Mucosa of rectum (tissue), 2 donors: ENCODE measurements around the gene PSD4.

ENCODE experiments used
- H3K27ac ChIP-seq, 2 donors: one replicate each; pipeline ENCODE4 v1.7.0; 2013; ENCODE audit warnings: inconsistent platforms in 2 of 2, low read depth in 2 of 2, low read length in 2 of 2
- H3K27me3 ChIP-seq, 2 donors: one replicate each; pipeline ENCODE4 v1.7.0; 2013; ENCODE audit warnings: low read length in 2 of 2; ENCODE audit not compliant: control insufficient read depth in 2 of 2, insufficient read depth in 2 of 2
- H3K36me3 ChIP-seq, 2 donors: one replicate each; pipeline ENCODE4 v1.7.0; 2013; ENCODE audit warnings: low read length in 2 of 2; ENCODE audit not compliant: control insufficient read depth in 2 of 2, insufficient read depth in 2 of 2
- H3K4me1 ChIP-seq, 2 donors: one replicate each; pipeline ENCODE4 v1.7.0; 2013; ENCODE audit warnings: low read length in 2 of 2, mild to moderate bottlenecking in 1 of 2; ENCODE audit not compliant: control insufficient read depth in 2 of 2, insufficient read depth in 2 of 2
- H3K4me3 ChIP-seq, 2 donors: one replicate each; pipeline ENCODE4 v1.7.0; 2013; ENCODE audit warnings: low read length in 2 of 2
- H3K9ac ChIP-seq, 2 donors: one replicate each; pipeline ENCODE4 v1.7.0; 2013; ENCODE audit warnings: low read length in 2 of 2, low read depth in 1 of 2, mild to moderate bottlenecking in 1 of 2
- H3K9me3 ChIP-seq, 2 donors: one replicate each; pipeline ENCODE4 v1.7.0; 2013; ENCODE audit warnings: low read length in 2 of 2; ENCODE audit not compliant: control insufficient read depth in 2 of 2
- donor health status: healthy.
- donor health status: Normal muscosa, but diverticular disease.

Gene PSD4

DNA sequence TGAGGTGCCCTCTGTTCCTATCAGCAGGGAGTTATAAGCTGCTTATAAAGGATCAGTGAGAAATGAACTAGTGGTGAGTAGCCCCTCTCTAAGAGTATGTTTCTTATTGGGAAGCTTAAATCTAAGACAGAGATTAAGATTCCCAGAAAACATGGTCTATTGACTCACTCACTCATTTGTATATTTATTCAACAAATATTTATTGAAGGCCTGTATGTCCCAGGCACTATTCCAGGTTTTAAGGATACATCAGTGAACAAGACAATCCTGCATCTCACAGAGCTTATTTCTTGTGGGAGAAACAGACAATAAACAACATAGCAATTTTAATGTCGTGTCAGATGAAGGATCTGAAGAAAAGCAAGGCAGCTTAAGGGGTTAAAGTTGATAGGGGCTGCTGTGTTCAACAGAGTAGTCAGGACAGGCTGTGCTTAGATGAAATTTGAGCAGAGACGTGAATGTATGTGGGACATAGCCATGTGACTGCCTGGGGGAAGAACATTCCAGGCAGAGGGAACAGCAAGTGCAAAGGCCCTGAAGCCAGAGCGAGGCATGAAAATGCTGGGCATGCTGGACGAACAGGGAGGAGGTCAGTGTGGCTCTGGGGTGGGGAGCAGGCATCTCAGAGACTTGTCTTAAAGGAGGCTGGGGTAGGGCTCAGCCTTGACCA is 14.8 kb upstream of the PSD4 start:
- Histone ChIP-seq H3K4me1 (peaks cover 6 to 20% of the 10 kb centered on the region in 2 donors), H3K27ac (peak overlapping the region; percentile 27 to 73), H3K9ac (no peak overlapping the region), H3K9me3 (no peaks in the 10 kb centered on the region), H3K27me3 (no peaks in the 10 kb centered on the region), H3K36me3 (no peaks in the 10 kb centered on the region), H3K4me3 (peak overlapping the region in 1 of 2 donors; percentile 87)

DNA sequence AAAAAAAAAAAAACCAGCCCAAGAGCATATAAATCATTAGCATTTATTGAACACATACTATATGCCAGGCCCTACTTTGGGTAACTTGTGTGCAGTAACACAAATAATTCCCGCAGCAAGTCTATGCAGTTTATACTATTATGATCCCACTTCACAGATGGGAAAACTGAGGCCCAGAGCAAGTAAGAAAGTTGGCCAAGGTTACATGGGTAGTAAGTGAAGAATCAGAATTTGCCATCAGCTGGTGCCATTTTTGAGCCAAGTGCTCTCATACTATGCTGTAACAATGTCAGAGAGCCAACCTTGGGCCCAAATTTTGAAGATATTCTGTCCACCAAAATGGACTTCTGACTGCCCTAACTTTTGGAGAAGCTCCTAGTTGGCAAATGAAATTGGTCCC is 13.5 kb upstream of the PSD4 start:
- no peak overlapping the region for H3K27ac ChIP-seq
- peaks cover 7 to 30% of the 10 kb centered on the region in 2 donors for H3K4me1 ChIP-seq
- no peaks in the 10 kb centered on the region for H3K27me3 ChIP-seq
- H3K9me3 ChIP-seq = no peaks in the 10 kb centered on the region
- H3K9ac ChIP-seq = no peak overlapping the region
- no peak overlapping the region for H3K4me3 ChIP-seq
- no peaks in the 10 kb centered on the region for H3K36me3 ChIP-seq

DNA sequence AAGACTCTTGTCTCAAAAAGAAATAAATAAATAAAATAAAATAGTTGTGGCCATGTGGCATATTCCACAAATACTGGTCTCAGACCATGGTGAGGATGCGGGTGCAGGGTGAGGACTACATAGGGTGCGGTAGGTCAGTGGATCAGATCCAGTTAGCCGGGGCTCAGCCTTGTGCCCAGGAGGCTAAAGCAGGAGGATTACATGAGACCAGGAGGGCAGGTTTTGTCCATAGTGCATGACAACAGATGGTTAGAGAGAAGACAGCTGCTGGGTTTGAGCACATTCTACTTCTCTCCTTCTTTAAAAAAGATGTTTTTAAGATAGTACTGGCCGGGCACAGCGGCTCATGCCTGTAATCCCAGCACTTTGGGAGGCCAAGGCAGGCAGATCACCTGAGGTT is 12.8 kb upstream of the PSD4 start:
- no peaks in the 10 kb centered on the region for H3K9me3 ChIP-seq
- H3K4me3 ChIP-seq = no peak overlapping the region
- no peaks in the 10 kb centered on the region for H3K36me3 ChIP-seq
- peaks cover 12 to 35% of the 10 kb centered on the region in 2 donors for H3K4me1 ChIP-seq
- no peak overlapping the region for H3K27ac ChIP-seq
- no peak overlapping the region for H3K9ac ChIP-seq
- H3K27me3 ChIP-seq = no peaks in the 10 kb centered on the region

DNA sequence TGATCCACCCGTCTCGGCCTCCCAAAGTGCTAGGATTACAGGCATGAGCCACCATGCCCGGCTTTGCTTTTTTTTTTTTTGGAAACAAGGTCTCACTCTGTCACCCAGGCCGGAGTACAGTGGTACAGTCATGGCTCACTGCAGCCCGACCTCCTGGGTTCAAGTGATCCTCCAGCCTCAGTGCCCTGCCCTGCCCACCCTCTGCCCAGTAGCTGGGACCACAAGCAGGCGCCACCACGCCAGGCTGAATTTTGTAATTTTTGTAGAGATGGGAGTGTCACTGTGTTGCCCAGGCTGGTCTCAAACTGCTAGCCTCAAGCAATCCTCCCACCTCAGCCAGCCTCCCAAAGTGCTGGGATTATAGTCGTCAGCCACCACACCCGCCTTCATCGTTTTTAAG is 11.6 kb upstream of the PSD4 start:
- Histone ChIP-seq H3K9ac (no peak overlapping the region), H3K36me3 (no peaks in the 10 kb centered on the region), H3K4me3 (no peak overlapping the region), H3K4me1 (peaks cover 14 to 37% of the 10 kb centered on the region in 2 donors), H3K27ac (no peak overlapping the region), H3K27me3 (no peaks in the 10 kb centered on the region), H3K9me3 (no peaks in the 10 kb centered on the region)

DNA sequence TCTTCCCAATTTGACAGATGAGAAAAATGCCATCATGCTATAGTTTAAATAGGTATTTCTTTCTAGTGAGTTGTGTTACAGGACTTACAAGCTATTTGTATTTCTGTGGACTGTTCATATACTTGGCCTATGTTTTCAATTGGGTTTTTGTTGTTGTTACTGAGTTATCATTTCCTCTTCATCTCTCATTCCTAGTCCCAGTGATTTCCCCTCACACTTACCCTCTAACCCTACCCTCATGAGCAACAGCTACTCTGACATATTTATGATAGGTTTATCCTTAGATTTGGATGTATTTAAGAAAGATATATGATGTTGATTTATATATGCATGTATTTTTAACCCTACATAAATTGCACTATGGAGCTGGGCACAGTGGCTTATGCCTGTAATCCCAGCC is 10.9 kb upstream of the PSD4 start:
- H3K27ac ChIP-seq = no peak overlapping the region
- no peaks in the 10 kb centered on the region for H3K36me3 ChIP-seq
- H3K9ac ChIP-seq = no peak overlapping the region
- peaks cover 19 to 41% of the 10 kb centered on the region in 2 donors for H3K4me1 ChIP-seq
- no peak overlapping the region for H3K4me3 ChIP-seq
- H3K27me3 ChIP-seq = no peaks in the 10 kb centered on the region
- H3K9me3 ChIP-seq = no peaks in the 10 kb centered on the region

DNA sequence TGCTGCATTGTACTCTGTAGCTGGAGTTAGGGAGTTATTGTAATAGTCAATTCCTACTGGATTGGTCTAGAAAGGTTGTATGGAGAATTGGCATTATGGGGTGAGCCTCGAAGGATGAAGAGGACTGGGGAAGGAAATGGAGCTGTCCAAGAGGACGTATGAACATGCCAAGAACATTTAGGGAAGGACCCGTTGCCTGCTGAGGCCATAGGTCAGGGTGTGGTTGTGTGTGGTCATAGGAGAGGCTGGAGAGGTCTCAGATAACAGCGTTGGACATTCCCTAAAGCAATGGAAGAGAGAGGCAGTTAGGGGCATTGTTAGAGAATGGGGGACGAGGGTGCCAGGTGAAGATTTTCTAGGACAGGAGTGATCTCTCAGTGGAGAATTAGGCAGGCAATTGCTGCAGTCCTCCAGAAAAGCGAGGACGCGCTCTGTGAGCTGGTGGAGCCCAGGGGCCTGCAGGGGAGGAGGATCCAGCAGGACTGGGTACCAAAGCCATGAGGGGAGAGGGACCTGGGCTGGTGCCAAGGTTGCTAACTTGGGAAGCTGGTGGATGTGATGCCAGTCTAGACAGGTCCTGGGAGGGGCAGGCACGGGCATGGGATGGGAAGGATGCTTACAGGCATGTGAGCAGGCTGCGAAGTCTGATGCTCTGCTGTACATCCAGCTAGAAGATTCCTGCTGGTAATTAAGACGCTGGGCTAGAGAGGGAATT is 9.4 kb upstream of the PSD4 start:
- no peaks in the 10 kb centered on the region for H3K9me3 ChIP-seq
- H3K36me3 ChIP-seq = peaks cover 0 to 2% of the 10 kb centered on the region in 2 donors
- no peak overlapping the region for H3K4me3 ChIP-seq
- peaks cover 16 to 35% of the 10 kb centered on the region in 2 donors for H3K4me1 ChIP-seq
- no peak overlapping the region for H3K9ac ChIP-seq
- no peaks in the 10 kb centered on the region for H3K27me3 ChIP-seq
- peak overlapping the region; percentile 56 to 63 for H3K27ac ChIP-seq

DNA sequence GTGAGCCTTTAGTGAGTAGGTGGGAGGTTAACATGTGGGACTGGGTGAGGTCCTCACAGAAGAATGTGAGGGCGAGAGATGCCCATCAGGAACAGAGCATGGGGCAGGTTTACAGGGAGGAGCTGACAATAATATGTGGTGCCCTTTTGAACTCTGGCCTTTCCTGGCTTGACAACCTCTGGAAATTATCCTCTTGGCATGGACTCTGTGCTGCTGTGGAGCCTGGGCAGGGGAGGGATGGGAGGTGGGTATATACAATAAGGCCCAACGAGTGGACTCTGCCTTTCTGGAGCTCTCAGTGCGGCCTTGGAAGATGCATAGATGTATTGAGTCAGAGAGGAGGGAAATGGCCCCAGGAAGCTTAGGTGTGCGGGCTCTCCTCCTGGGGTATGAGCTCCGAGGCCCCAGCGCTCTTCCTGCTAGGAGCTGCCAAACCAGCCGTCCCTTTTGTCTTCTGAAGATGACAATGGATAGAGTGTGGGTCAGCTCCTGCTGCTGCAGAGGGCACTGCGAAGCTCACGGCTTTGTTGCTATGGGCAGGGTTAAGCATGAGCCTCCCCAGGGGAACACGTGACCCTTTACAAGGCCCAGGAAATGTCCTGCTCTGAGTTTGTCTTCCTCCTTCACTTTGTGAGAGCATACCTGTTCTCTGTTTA is 8.7 kb upstream of the PSD4 start:
- Histone ChIP-seq H3K9me3 (no peaks in the 10 kb centered on the region), H3K27me3 (no peaks in the 10 kb centered on the region), H3K27ac (peak overlapping the region; percentile 56 to 75), H3K4me1 (peaks cover 16 to 35% of the 10 kb centered on the region in 2 donors), H3K4me3 (no peak overlapping the region), H3K36me3 (peaks cover 0 to 2% of the 10 kb centered on the region in 2 donors), H3K9ac (no peak overlapping the region)

DNA sequence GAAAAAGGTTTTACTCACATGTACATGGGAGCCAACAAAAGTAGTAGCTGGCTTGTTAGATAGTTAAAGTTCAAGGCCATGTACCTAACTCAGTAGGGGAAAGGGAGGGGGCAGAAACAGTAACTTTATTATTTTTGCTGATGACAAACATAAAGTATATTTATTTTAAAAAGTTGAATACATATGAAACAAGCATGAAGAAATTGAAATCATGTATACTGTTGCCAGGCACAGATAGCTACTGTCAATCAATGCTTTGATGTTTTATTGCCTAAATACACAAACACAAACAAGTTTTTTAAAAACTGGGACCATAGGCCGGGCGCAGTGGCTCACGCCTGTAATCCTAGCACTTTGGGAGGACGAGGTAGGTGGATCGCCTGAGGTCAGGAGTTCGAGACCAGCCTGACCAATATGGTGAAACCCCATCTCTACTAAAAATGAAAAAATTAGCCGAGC is 7.6 kb upstream of the PSD4 start:
- Histone ChIP-seq H3K9me3 (no peaks in the 10 kb centered on the region), H3K9ac (peak overlapping the region in 1 of 2 donors; percentile 47), H3K36me3 (peaks cover 0 to 2% of the 10 kb centered on the region in 2 donors), H3K4me1 (peaks cover 16 to 35% of the 10 kb centered on the region in 2 donors), H3K4me3 (no peak overlapping the region), H3K27ac (peak overlapping the region; percentile 88 to 90), H3K27me3 (no peaks in the 10 kb centered on the region)

DNA sequence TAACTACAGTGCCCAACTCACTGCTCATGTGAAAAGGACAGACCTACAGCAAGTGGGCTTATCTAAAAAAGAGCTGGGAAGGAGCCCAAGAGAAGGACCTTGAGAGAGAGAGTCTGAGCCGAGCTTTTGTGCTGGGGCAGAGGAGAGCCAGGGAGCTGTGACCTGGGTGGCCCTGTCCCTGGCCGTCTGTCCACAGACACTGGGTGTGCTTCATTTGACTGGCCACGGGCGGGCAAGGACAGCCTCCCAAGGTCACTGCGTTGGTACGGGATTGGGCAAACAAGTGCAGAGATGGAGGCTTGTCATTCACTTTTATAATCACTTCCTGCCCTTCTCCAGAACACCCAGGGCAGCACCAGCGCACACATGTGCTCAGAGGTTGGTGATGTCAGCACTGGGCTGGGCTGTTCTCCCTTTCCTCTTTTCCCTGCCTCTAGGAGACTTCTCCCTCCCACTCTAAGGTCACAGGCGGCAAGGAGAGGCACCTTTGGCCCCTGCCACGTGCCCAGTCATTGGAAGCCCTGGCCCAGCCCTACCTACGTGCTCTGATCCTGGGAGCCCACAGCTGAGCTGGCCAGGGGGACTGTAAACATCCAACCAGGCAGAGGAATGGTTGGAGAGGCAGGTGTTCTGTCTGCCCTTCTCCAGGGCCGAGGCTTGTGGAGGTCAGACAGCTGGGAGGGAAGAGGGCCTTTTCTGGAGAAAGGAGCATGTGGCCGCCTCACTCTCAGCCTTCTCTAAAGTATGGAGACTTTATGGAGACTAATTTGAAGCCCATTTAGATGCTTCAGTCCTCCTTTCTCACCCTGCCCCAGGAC is 6.4 kb upstream of the PSD4 start:
- Histone ChIP-seq H3K36me3 (peaks cover 0 to 2% of the 10 kb centered on the region in 2 donors), H3K9me3 (no peaks in the 10 kb centered on the region), H3K27me3 (no peaks in the 10 kb centered on the region), H3K27ac (peak overlapping the region; percentile 88 to 90), H3K9ac (peak overlapping the region; percentile 58 to 63), H3K4me3 (peak overlapping the region in 1 of 2 donors; percentile 41), H3K4me1 (peaks cover 16 to 35% of the 10 kb centered on the region in 2 donors)
